Measurements from ENCODE around the gene SRRM4. TPM values are rescaled to one million over a fixed set of nuclear protein-coding genes. Genes with fewer than 3 reads are reported as not detected.

Gene SRRM4
- total RNA-seq, 1 experiment from 2014 or later: 0.02 TPM

DNA sequence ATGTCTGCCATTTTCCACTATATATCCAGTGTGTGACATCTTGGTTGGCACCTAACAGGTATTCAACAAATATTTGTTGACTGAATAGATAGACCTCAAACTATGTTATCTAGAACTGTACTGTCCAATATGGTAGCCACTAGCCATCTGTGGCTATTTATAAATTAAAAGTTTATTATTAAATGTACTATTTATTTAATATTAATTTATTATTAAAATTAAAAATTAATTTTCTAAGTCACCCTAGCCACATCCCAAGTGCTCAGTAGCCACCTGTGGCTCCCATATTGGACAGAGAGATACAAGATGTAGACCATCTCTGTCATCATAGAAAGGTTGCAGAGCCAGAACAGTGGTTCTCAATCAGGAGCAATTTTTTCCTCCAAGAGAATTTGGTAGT is 69.3 kb downstream of the SRRM4 start:
- DNase-seq (ENCODE audit: low read depth, low spot score): no peak
- no peaks in the 10 kb centered on the region for H3K36me3 ChIP-seq (ENCODE audit: control insufficient read depth in 1 of 2, insufficient read depth in 2 of 2, low read length in 2 of 2)
- no peak for ATAC-seq
- H3K4me1 ChIP-seq (ENCODE audit: control insufficient read depth in 1 of 2, insufficient read depth in 2 of 2, low read length in 2 of 2): no peaks in the 10 kb centered on the region
- H3K9ac ChIP-seq (ENCODE audit: low read length): no peak overlapping the region
- H3K79me2 ChIP-seq (ENCODE audit: insufficient read depth, low read length): no peaks in the 10 kb centered on the region
- H3K27me3 ChIP-seq (ENCODE audit: insufficient read depth, low read length): peaks cover 3% of the 10 kb centered on the region; the same call in 1 of the 2 replicates
- ChIA-PET CTCF (no interaction called here), POLR2A (no interaction called here), RAD21 (ENCODE audit: low non-redundant PET in 1 of 2, low total read pairs in 2 of 2, uncharacterized antibody in 2 of 2, unreplicated experiment in 2 of 2) (no interaction called here)
- H4K20me1 ChIP-seq (ENCODE audit: insufficient read depth): no peaks in the 10 kb centered on the region
- H3K4me3 ChIP-seq (replicated peaks in 1 of 2; ENCODE audit: low read depth in 1 of 2, low read length in 2 of 2): no peak overlapping the region
- H2AFZ ChIP-seq (ENCODE audit: low read depth, low read length, poor library complexity, severe bottlenecking): no peak overlapping the region
- no peak overlapping the region for H3K4me2 ChIP-seq (ENCODE audit: low read length)
- intact Hi-C loops (cut with micrococcal nuclease): no loop called here
- no peak overlapping the region for H3K27ac ChIP-seq (ENCODE audit: low read depth, low read length)
- TF ChIP-seq SP1 (IDR thresholded peaks at IDR 0.05; ENCODE audit: low read depth) (no peak), ZBTB33 (IDR thresholded peaks at IDR 0.05; ENCODE audit: extremely low read depth, insufficient replicate concordance, low read length) (no peak), RAD21 (IDR thresholded peaks at IDR 0.05; ENCODE audit: low read depth) (no peak), SIN3A (IDR thresholded peaks at IDR 0.05; ENCODE audit: low read depth) (no peak), ZNF274 (IDR thresholded peaks at IDR 0.05; ENCODE audit: low read depth, low read length) (no peak), CBX3 (IDR thresholded peaks at IDR 0.05; ENCODE audit: low read depth) (no peak), CTCF (IDR thresholded peaks at IDR 0.05 in 2 of 3, conservative IDR thresholded peaks at IDR 0.05 in 1 of 3; ENCODE audit: borderline replicate concordance in 1 of 3, insufficient read depth in 1 of 3, low read depth in 2 of 3, low read length in 2 of 3) (no peak), ZFX (IDR thresholded peaks at IDR 0.05) (no peak), CEBPB (IDR thresholded peaks at IDR 0.05; ENCODE audit: low read depth) (no peak), FOSL1 (IDR thresholded peaks at IDR 0.05; ENCODE audit: low read depth) (no peak), JUND (IDR thresholded peaks at IDR 0.05) (no peak), REST (IDR thresholded peaks at IDR 0.05; ENCODE audit: low read depth) (no peak), EZH2phosphoT487 (IDR thresholded peaks at IDR 0.05; ENCODE audit: borderline replicate concordance) (no peak), SRF (IDR thresholded peaks at IDR 0.05; ENCODE audit: low read depth) (no peak), EGR1 (IDR thresholded peaks at IDR 0.05; ENCODE audit: low read depth) (no peak), MAX (IDR thresholded peaks at IDR 0.05) (no peak), EZH2 (IDR thresholded peaks at IDR 0.05) (no peak), ELF1 (IDR thresholded peaks at IDR 0.05; ENCODE audit: borderline replicate concordance, low read depth) (no peak)
- no peaks in the 10 kb centered on the region for H3K9me2 ChIP-seq (ENCODE audit: insufficient read depth)
- no TSS peak for BruUV-seq (replicated peaks)
- H3K9me3 ChIP-seq (ENCODE audit: control insufficient read depth in 1 of 2, insufficient read depth in 1 of 2, low read depth in 1 of 2, low read length in 2 of 2): no peaks in the 10 kb centered on the region

Data from HCT116 (cell line).